Psoas muscle (tissue), 8 donors: ENCODE data around the gene PIP4K2C. TPM values are rescaled to one million over a fixed set of nuclear protein-coding genes. Genes with fewer than 3 reads are reported as not detected.

Experiments
- ATAC-seq, 4 donors: fragments of 200-7000 bp; cut with Tn5 transposase; one replicate each; pipeline ENCODE4 v1.9.1; 2020; ENCODE audit warnings: moderate library complexity in 3 of 4, mild to moderate bottlenecking in 2 of 4
- DNase-seq, 2 donors: peaks; one replicate each; pipeline ENCODE4 v3.0.0-alpha.2; 2020
- H3K27ac ChIP-seq: fragments of 200-600 bp; one replicate; pipeline ENCODE4 v1.8.0; 2022
- H3K27me3 ChIP-seq, 3 donors: fragments of 200-600 bp in 1 of 3; one replicate each; pipeline versions ENCODE4 v1.6.1 to v1.8.0; 2013 to 2022; ENCODE audit warnings: low read length in 2 of 3, mild to moderate bottlenecking in 2 of 3, moderate library complexity in 1 of 3; ENCODE audit not compliant: insufficient read depth in 3 of 3
- H3K36me3 ChIP-seq, 2 donors: fragments of 200-600 bp in 1 of 2; one replicate each; pipeline versions ENCODE4 v1.6.1 to v1.8.0; 2013 to 2022; ENCODE audit warnings: low read depth in 1 of 2, mild to moderate bottlenecking in 1 of 2, moderate library complexity in 1 of 2; ENCODE audit not compliant: insufficient read depth in 1 of 2
- H3K4me1 ChIP-seq: fragments of 200-600 bp; one replicate; pipeline ENCODE4 v1.8.0; 2022
- H3K4me3 ChIP-seq: fragments of 200-600 bp; one replicate; pipeline ENCODE4 v1.8.0; 2022; ENCODE audit warnings: mild to moderate bottlenecking
- H3K9me3 ChIP-seq: fragments of 200-600 bp; one replicate; pipeline ENCODE4 v1.8.0; 2022
- CTCF ChIP-seq: fragments of 200-600 bp; IDR thresholded peaks from one replicate; pipeline ENCODE4 v1.8.0; 2022; ENCODE audit warnings: antibody characterized with exemption
- WGBS, 3 donors: extraction: QIAGEN DNeasy Blood & Tissue Kit; methylation state at CpG; one replicate each; pipeline versions ENCODE4 v1.1.6 to v1.1.7; 2013; 5-methylcytosine and 5-hydroxymethylcytosine counted together
- intact Hi-C, 2 donors: fragments of 100-400 bp; cut with DNase I; formaldehyde crosslinking; loops; one replicate each; pipeline versions ENCODE4 v1.11.0 to v1.14.2; 2022
- polyA plus RNA-seq, 3 donors: library from polyadenylated mRNA; stranded (reverse); fragments of 200-250 nt; gene quantifications; one replicate each; pipeline ENCODE4 v1.2.3, GENCODE V29; 2013
- total RNA-seq, 4 donors: library from RNA; stranded (reverse); fragmentation: NEBNext Ultra II Directional in 2 of 4; extraction: Animal tissue kit (Norgen Biotek cat#: 25700) in 2 of 4; gene quantifications; one replicate each; pipeline versions ENCODE4 v1.2.1 to v1.2.4, GENCODE V29; 2021 to 2023
- donor health status: healthy with polysubstance abuse.
- donor health status: DM: no; HTN: no; CAD: no; lungs with moderate emphysema.
- donor health status: Bipolar disorder and iron deficiency.
- donor health status: healthy.
- donor health status: DM: yes; HTN: yes; CAD: no.
- donor health status: DM: no; HTN: no; CAD: no.
- donor health status: DM: no; HTN: no; CAD: no.
- donor health status: DM: yes; HTN: yes; CAD: no.

The PIP4K2C gene
- total and polyA plus RNA-seq, 7 donors, result 7.7 to 16.4 (median 10.1) TPM

GRCh38 chr12:57546438-57547287 lies 44.3 kb upstream of the PIP4K2C start, which contains the start of gene DCTN2:
DCTN2 (minus strand) TSS chr12:57547192; CDS start chr12:57547063, 129 bp downstream.
- Histone ChIP-seq H3K36me3 (peaks cover 2 to 28% of the 10 kb centered on the region in 2 donors), H3K4me3 (peak within 1 kb of the TSS; percentile 97), H3K4me1 (peaks cover 20% of the 10 kb centered on the region), H3K27me3 (peaks cover 0 to 29% (median 7%) of the 10 kb centered on the region in 3 donors), H3K9me3 (no peaks in the 10 kb centered on the region), H3K27ac (peak within 1 kb of the TSS; percentile 86)
- DNase-seq (peak; percentile 95 to 97), ATAC-seq (peak; percentile 95 to 99 (median 98))
- WGBS, 3 donors, result 0% methylated on average over 43 to 56 of the region's 56 CpGs
- no peak for TF ChIP-seq CTCF
- intact Hi-C loops, result loop anchor here in 1 of 2 donors (5.0 kb wide), 1 partner anchor 146 kb away; the partner anchor contains the start of gene OS9

GRCh38 chr12:57547288-57548012 lies 43.5 kb upstream of the PIP4K2C start:
- H3K4me3 ChIP-seq, result peak overlapping the region; percentile 97
- H3K4me1 ChIP-seq, result peaks cover 20% of the 10 kb centered on the region
- no peak for DNase-seq
- ATAC-seq, result no peak
- WGBS, 3 donors, result 20 to 24% (median 23%) methylated on average over 9 of the region's 9 CpGs
- no peak for TF ChIP-seq CTCF
- peaks cover 2 to 20% of the 10 kb centered on the region in 2 donors for H3K36me3 ChIP-seq
- H3K27ac ChIP-seq, result peak overlapping the region; percentile 86
- H3K9me3 ChIP-seq, result no peaks in the 10 kb centered on the region
- H3K27me3 ChIP-seq, result peaks cover 0 to 29% (median 7%) of the 10 kb centered on the region in 3 donors
- intact Hi-C loops, result loop anchor here in 1 of 2 donors (5.0 kb wide), 1 partner anchor 145 kb away; the partner anchor contains the start of gene OS9

- H3K9me3 ChIP-seq, result no peaks in the 10 kb centered on the region
Observed at GRCh38 chr12:57548013-57548315, 43.0 kb upstream of the PIP4K2C start.

GRCh38 chr12:57548488-57548887 lies 42.5 kb upstream of the PIP4K2C start:
- Histone ChIP-seq H3K4me1 (peaks cover 20% of the 10 kb centered on the region), H3K27me3 (peaks cover 0 to 29% (median 10%) of the 10 kb centered on the region in 3 donors), H3K27ac (no peak overlapping the region), H3K9me3 (no peaks in the 10 kb centered on the region), H3K36me3 (peaks cover 2 to 14% of the 10 kb centered on the region in 2 donors), H3K4me3 (no peak overlapping the region)
- ATAC-seq (no peak), DNase-seq (no peak)
- WGBS, 3 donors, result 26 to 37% (median 33%) methylated on average over 2 of the region's 2 CpGs
- intact Hi-C loops, result loop anchor here in 1 of 2 donors (5.0 kb wide), 1 partner anchor 144 kb away; the partner anchor contains the start of gene OS9
- TF ChIP-seq CTCF, result no peak

More at GRCh38 chr12:57548013-57548315, 43.0 kb upstream of the PIP4K2C start:
- intact Hi-C loops, result loop anchor here in 1 of 2 donors (5.0 kb wide), 1 partner anchor 144 kb away; the partner anchor contains the start of gene OS9
- Histone ChIP-seq H3K27me3 (peaks cover 0 to 29% (median 7%) of the 10 kb centered on the region in 3 donors), H3K4me1 (peaks cover 20% of the 10 kb centered on the region), H3K27ac (no peak overlapping the region), H3K36me3 (peaks cover 2 to 16% of the 10 kb centered on the region in 2 donors), H3K4me3 (no peak overlapping the region)
- ATAC-seq, result no peak
- 94 to 98% (median 96%) methylated on average over 2 of the region's 2 CpGs for WGBS, 3 donors
- no peak for TF ChIP-seq CTCF
- DNase-seq, result no peak
